ENCODE data around the gene TMED1. TPM values are rescaled to one million over a fixed set of nuclear protein-coding genes. Genes with fewer than 3 reads are reported as not detected.

The TMED1 gene
- total and polyA plus RNA-seq, 5 experiments from 2014 or later: 6.7 to 26.3 (median 23.7) TPM

DNA sequence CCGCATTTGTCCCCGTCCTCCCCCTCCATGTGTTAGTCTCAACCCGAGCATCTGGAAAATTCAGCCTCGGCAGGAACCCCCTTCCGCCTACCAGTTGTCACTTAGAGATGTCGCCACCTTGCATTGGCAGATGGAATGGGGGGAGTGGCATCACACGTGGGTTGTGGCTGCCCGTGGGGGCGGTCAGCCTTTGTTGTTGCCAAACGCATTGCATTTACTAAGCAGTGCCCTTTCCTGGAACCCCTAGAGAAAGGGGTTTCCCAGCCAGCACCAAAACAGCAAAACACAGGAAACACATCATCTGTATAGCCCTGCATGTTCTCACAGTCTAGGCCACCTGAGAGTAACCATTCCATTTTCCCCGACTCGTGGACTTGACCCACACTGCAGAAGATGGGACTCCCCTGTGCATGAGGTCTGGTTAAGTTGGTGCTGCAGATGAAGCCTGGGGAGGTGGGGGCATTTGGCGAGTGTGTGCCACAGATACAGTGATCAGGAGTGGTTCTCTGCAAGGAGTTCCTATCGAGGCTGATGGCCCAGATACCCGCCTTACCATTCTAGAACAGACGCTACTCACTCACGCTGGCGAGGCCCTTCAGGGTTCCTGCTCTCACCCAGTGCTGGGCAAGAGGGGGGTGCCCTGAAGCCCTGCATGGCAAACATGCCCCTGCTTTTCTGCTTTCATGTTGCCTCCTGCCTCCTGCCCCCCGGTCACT is 38.3 kb downstream of the TMED1 start:
- H3K27me3 Mint-ChIP-seq: no peaks in the 10 kb centered on the region
- POLR2A ChIA-PET: interaction anchor here (0.7 to 1.2 kb wide), 3 partner anchors 38 to 79 kb away, joined by 3 to 5 read pairs (median 3); partner anchors contain the start of genes DNM2 and TMED1
- DNase-seq (peak; percentile 34 to 82 (median 74)), ATAC-seq (peak; percentile 82 to 88)
- H3K27ac Mint-ChIP-seq: peak overlapping the region; percentile 90 to 99 (median 96)
- H3K36me3 Mint-ChIP-seq: peaks cover 0 to 77% (median 2%) of the 10 kb centered on the region in 3 donors
- H3K4me3 Mint-ChIP-seq: peak overlapping the region; percentile 48 to 85 (median 75)
- H3K9me3 Mint-ChIP-seq: no peaks in the 10 kb centered on the region
- H3K4me1 Mint-ChIP-seq: peaks cover 6 to 32% (median 21%) of the 10 kb centered on the region in 4 donors

- H3K9me3 Mint-ChIP-seq: no peaks in the 10 kb centered on the region
- H3K36me3 Mint-ChIP-seq: peaks cover 0 to 78% (median 2%) of the 10 kb centered on the region in 3 donors
- H3K27ac Mint-ChIP-seq: peak overlapping the region; percentile 90 to 99 (median 96)
- ATAC-seq (peak; percentile 28 to 39), DNase-seq (peak in 8 of 10 donors; percentile 13 to 62 (median 38))
- POLR2A ChIA-PET: interaction anchor here (1.2 kb wide), 3 partner anchors 39 to 80 kb away, joined by 3 to 6 read pairs (median 5); partner anchors contain the start of gene TMED1
- H3K27me3 Mint-ChIP-seq: no peaks in the 10 kb centered on the region
- H3K4me3 Mint-ChIP-seq: peak overlapping the region; percentile 48 to 85 (median 75)
- peaks cover 6 to 32% (median 22%) of the 10 kb centered on the region in 4 donors for H3K4me1 Mint-ChIP-seq
Measured at GRCh38 chr19:10797078-10797477, 38.9 kb downstream of the TMED1 start.

DNA sequence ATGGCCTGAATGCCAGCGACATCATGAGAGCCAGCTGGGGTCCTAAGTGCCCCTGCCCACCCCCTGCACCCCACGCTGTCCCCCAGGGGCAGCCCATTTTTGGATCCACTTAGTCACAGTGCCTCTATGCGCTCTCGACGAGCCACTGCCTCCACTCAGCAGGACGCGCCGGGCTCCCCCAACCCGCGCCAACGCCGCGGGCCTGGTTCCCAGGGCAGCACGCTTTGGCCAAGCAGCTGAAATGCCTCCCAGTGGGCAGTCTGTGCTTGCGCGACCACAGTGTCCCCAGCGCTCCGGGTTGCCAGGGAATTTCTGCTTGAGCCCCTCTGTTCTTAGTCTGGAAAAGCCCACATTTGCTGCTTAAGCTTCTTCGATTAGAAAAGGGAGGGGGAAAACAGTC is 39.4 kb downstream of the TMED1 start:
- H3K27ac Mint-ChIP-seq: peak overlapping the region in 9 of 10 donors; percentile 90 to 99 (median 96)
- peaks cover 0 to 79% (median 2%) of the 10 kb centered on the region in 3 donors for H3K36me3 Mint-ChIP-seq
- peak overlapping the region in 6 of 10 donors; percentile 48 to 85 (median 76) for H3K4me3 Mint-ChIP-seq

GRCh38 chr19:10789866-10790265 is 46.1 kb downstream of the TMED1 start:
- POLR2A ChIA-PET: interaction anchor here (0.6 kb wide), 1 partner anchor 471 kb away, joined by 3 read pairs; no protein-coding TSS in a partner anchor
- ATAC-seq (no peak), DNase-seq (no peak)
- no peaks in the 10 kb centered on the region for H3K9me3 Mint-ChIP-seq
- peaks cover 0 to 4% (median 1%) of the 10 kb centered on the region in 4 donors for H3K4me1 Mint-ChIP-seq
- H3K36me3 Mint-ChIP-seq: peaks cover 0 to 86% (median 13%) of the 10 kb centered on the region in 3 donors
- no peak overlapping the region for H3K27ac Mint-ChIP-seq
- no peaks in the 10 kb centered on the region for H3K27me3 Mint-ChIP-seq
- H3K4me3 Mint-ChIP-seq: no peak overlapping the region

More for the DNA sequence above, 39.4 kb downstream of the TMED1 start:
- H3K27me3 Mint-ChIP-seq: no peaks in the 10 kb centered on the region
- no peak for DNase-seq
- POLR2A ChIA-PET: interaction anchor here (1.2 to 1.3 kb wide), 4 partner anchors 39 to 80 kb away, joined by 3 to 6 read pairs (median 4); partner anchors contain the start of gene TMED1
- peaks cover 6 to 32% (median 23%) of the 10 kb centered on the region in 4 donors for H3K4me1 Mint-ChIP-seq
- H3K9me3 Mint-ChIP-seq: no peaks in the 10 kb centered on the region
- no peak for ATAC-seq

DNA sequence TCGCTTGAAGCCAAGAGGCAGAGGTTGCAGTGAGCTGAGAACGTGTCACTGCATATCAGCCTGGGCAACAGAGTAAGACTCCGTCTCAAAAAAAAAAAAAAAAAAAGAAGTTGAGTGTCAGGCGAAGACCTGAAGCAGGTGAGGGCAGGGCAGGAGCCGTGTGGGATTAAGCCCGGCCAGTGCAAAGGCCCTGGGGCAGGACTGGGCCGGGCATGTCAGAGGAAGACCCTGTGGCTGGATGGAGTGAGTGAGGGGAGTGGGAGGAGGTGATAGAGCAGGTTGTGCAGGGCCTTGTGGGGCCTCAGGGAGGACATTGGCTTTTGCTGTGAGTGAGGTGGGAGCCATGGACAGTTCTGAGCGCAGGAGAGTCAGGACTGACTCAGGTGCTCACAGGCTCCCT is 47.9 kb downstream of the TMED1 start:
- Mint-ChIP-seq H3K4me3 (no peak overlapping the region), H3K9me3 (no peaks in the 10 kb centered on the region), H3K27me3 (no peaks in the 10 kb centered on the region), H3K27ac (peak overlapping the region in 2 of 10 donors; percentile 34 to 69), H3K36me3 (peaks cover 0 to 84% (median 18%) of the 10 kb centered on the region in 3 donors), H3K4me1 (peaks cover 0 to 12% (median 3%) of the 10 kb centered on the region in 4 donors)
- DNase-seq (no peak), ATAC-seq (no peak)
- POLR2A ChIA-PET: interaction anchor here (0.6 to 1.6 kb wide), 3 partner anchors 58 to 92 kb away, joined by 3 to 4 read pairs (median 4); partner anchors contain the start of gene QTRT1

GRCh38 chr19:10784257-10784656 is 51.8 kb downstream of the TMED1 start:
- H3K9me3 Mint-ChIP-seq: no peaks in the 10 kb centered on the region
- peak overlapping the region in 3 of 10 donors; percentile 44 to 84 (median 66) for H3K27ac Mint-ChIP-seq
- POLR2A ChIA-PET: interaction anchor here (0.6 kb wide), 1 partner anchor 67 kb away, joined by 3 read pairs; no protein-coding TSS in a partner anchor
- H3K4me1 Mint-ChIP-seq: peaks cover 0 to 36% (median 4%) of the 10 kb centered on the region in 4 donors
- peaks cover 4 to 92% (median 23%) of the 10 kb centered on the region in 3 donors for H3K36me3 Mint-ChIP-seq
- no peaks in the 10 kb centered on the region for H3K27me3 Mint-ChIP-seq
- no peak overlapping the region for H3K4me3 Mint-ChIP-seq
- no peak for DNase-seq
- no peak for ATAC-seq

DNA sequence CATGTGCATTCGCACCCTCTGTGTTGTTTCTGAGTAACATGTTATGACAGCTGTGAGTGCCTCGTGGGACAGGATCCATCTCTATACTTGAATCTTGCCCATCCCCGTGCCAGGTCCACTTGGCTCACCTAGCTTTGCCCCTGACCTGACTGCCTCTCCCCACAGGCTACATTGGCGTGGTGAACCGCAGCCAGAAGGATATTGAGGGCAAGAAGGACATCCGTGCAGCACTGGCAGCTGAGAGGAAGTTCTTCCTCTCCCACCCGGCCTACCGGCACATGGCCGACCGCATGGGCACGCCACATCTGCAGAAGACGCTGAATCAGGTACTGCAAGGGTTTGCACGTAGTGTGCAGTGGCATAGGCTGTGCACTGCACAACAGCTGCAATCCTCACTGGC is 53.2 kb downstream of the TMED1 start:
- peak overlapping the region in 2 of 10 donors; percentile 48 to 50 for H3K27ac Mint-ChIP-seq
- peaks cover 4 to 90% (median 18%) of the 10 kb centered on the region in 3 donors for H3K36me3 Mint-ChIP-seq
- DNase-seq: no peak
- no peak for ATAC-seq
- POLR2A ChIA-PET: no interaction called here
- H3K27me3 Mint-ChIP-seq: no peaks in the 10 kb centered on the region
- H3K4me3 Mint-ChIP-seq: no peak overlapping the region
- H3K9me3 Mint-ChIP-seq: no peaks in the 10 kb centered on the region
- H3K4me1 Mint-ChIP-seq: peaks cover 0 to 36% (median 4%) of the 10 kb centered on the region in 4 donors

Small RNA genes within 50 kb of the gene (microRNA-seq; reads per million reads assigned to microRNA genes)
- gene MIR199A1 (ENCODE audit: borderline microRNAs expressed): not detected
- 1.0 reads per million for gene MIR6793 (ENCODE audit: borderline microRNAs expressed)

Other genes starting within 250 kb of the TMED1 start
- gene AP1M2, start 248.9 kb downstream of the TMED1 start, total RNA-seq: not detected
- under 1 TPM in 1 of 3 donors, not detected in 2; 0.25 TPM for gene AP1M2, start 248.9 kb downstream of the TMED1 start, polyA plus RNA-seq
- gene SLC44A2, start 210.7 kb downstream of the TMED1 start, total RNA-seq: 100 to 1,000 TPM; 268 to 270 TPM
- gene SLC44A2, start 210.7 kb downstream of the TMED1 start, polyA plus RNA-seq: 100 to 1,000 TPM; 201 to 331 (median 218) TPM
- 100 to 1,000 TPM; 385 to 391 TPM for gene ILF3, start 181.9 kb downstream of the TMED1 start, total RNA-seq
- gene ILF3, start 181.9 kb downstream of the TMED1 start, polyA plus RNA-seq: 10 to 100 TPM; 79.6 to 99.1 (median 92.8) TPM
- 10 to 100 TPM; 54.7 to 62.3 TPM for gene QTRT1, start 134.8 kb downstream of the TMED1 start, total RNA-seq
- gene QTRT1, start 134.8 kb downstream of the TMED1 start, polyA plus RNA-seq: 10 to 100 TPM; 33.5 to 41.0 (median 36.6) TPM
- 100 to 1,000 TPM; 267 to 270 TPM for gene DNM2, start 118.1 kb downstream of the TMED1 start, total RNA-seq
- 10 to 100 TPM; 45.0 to 91.4 (median 60.9) TPM for gene DNM2, start 118.1 kb downstream of the TMED1 start, polyA plus RNA-seq
- under 1 TPM; 0.41 to 0.60 TPM for gene C19orf38, start 12.2 kb upstream of the TMED1 start, total RNA-seq
- gene C19orf38, start 12.2 kb upstream of the TMED1 start, polyA plus RNA-seq: under 1 TPM in 1 of 3 donors, not detected in 2; 0.17 TPM
- gene CARM1, start 35.3 kb upstream of the TMED1 start, total RNA-seq: 10 to 100 TPM; 25.8 to 26.5 TPM
- under 1 TPM; 0.30 to 0.59 (median 0.40) TPM for gene CARM1, start 35.3 kb upstream of the TMED1 start, polyA plus RNA-seq
- gene YIPF2, start 92.4 kb upstream of the TMED1 start, total RNA-seq: 10 to 100 TPM; 31.0 to 32.0 TPM
- gene YIPF2, start 92.4 kb upstream of the TMED1 start, polyA plus RNA-seq: 10 to 100 TPM; 12.0 to 18.2 (median 15.4) TPM
- gene TIMM29, start 92.6 kb upstream of the TMED1 start, total RNA-seq: 10 to 100 TPM; 32.9 TPM
- 10 to 100 TPM; 23.8 to 40.9 (median 32.0) TPM for gene TIMM29, start 92.6 kb upstream of the TMED1 start, polyA plus RNA-seq
- 100 to 1,000 TPM; 100 to 108 TPM for gene SMARCA4, start 124.8 kb upstream of the TMED1 start, total RNA-seq
- 10 to 100 TPM in 2 of 3 donors, 1 to 10 TPM in 1; 6.0 to 29.5 (median 12.6) TPM for gene SMARCA4, start 124.8 kb upstream of the TMED1 start, polyA plus RNA-seq